Naive B cell (primary cell): ENCODE data around the gene GOLT1A. TPM values are rescaled to one million over a fixed set of nuclear protein-coding genes. Genes with fewer than 3 reads are reported as not detected.

ENCODE experiments used
- ATAC-seq, 2 donors: fragments of 150-1000 bp; cut with Tn5 transposase; 2 replicates each; pipeline ENCODE4 v1.10.0; 2021; ENCODE audit warnings: low read depth in 2 of 2, mild to moderate bottlenecking in 2 of 2, moderate library complexity in 2 of 2
- DNase-seq: peaks from one replicate; pipeline ENCODE4 v3.0.0; 2022
- H3K27ac Mint-ChIP-seq, 6 donors: one replicate each; pipeline ENCODE4 v1.8.0; 2020 to 2022; ENCODE audit warnings: mild to moderate bottlenecking in 6 of 6, mixed read lengths in 6 of 6, moderate library complexity in 5 of 6, inconsistent platforms in 2 of 6
- H3K27me3 Mint-ChIP-seq, 3 donors: one replicate each; pipeline ENCODE4 v1.8.0; 2021 to 2022; ENCODE audit warnings: mixed read lengths in 3 of 3, mild to moderate bottlenecking in 1 of 3
- H3K36me3 Mint-ChIP-seq, 2 donors: one replicate each; pipeline ENCODE4 v1.8.0; 2020 to 2022; ENCODE audit warnings: mixed read lengths in 2 of 2, inconsistent platforms in 1 of 2, mild to moderate bottlenecking in 1 of 2
- H3K4me1 Mint-ChIP-seq, 3 donors: one replicate each; pipeline ENCODE4 v1.8.0; 2020 to 2022; ENCODE audit warnings: mixed read lengths in 3 of 3, inconsistent platforms in 1 of 3, mild to moderate bottlenecking in 1 of 3, moderate library complexity in 1 of 3
- H3K4me3 Mint-ChIP-seq, 8 donors: one replicate each; pipeline ENCODE4 v1.8.0; 2020 to 2022; ENCODE audit warnings: mild to moderate bottlenecking in 8 of 8, mixed read lengths in 8 of 8, moderate library complexity in 8 of 8, inconsistent platforms in 2 of 8
- H3K9me3 Mint-ChIP-seq, 7 donors: one replicate each; pipeline ENCODE4 v1.8.0; 2020 to 2022; ENCODE audit warnings: mixed read lengths in 7 of 7, mild to moderate bottlenecking in 5 of 7, inconsistent platforms in 2 of 7, moderate library complexity in 1 of 7
- polyA plus RNA-seq, 6 donors: library from polyadenylated mRNA; unstranded; fragments of 300-500 nt; fragmentation: Illumina TruSeq; gene quantifications; one replicate each; pipeline ENCODE4 v1.2.3, GENCODE V29; 2021; ENCODE audit warnings: low read depth in 6 of 6

The GOLT1A gene
- polyA plus RNA-seq, 6 donors from 2014 or later = not detected

DNA sequence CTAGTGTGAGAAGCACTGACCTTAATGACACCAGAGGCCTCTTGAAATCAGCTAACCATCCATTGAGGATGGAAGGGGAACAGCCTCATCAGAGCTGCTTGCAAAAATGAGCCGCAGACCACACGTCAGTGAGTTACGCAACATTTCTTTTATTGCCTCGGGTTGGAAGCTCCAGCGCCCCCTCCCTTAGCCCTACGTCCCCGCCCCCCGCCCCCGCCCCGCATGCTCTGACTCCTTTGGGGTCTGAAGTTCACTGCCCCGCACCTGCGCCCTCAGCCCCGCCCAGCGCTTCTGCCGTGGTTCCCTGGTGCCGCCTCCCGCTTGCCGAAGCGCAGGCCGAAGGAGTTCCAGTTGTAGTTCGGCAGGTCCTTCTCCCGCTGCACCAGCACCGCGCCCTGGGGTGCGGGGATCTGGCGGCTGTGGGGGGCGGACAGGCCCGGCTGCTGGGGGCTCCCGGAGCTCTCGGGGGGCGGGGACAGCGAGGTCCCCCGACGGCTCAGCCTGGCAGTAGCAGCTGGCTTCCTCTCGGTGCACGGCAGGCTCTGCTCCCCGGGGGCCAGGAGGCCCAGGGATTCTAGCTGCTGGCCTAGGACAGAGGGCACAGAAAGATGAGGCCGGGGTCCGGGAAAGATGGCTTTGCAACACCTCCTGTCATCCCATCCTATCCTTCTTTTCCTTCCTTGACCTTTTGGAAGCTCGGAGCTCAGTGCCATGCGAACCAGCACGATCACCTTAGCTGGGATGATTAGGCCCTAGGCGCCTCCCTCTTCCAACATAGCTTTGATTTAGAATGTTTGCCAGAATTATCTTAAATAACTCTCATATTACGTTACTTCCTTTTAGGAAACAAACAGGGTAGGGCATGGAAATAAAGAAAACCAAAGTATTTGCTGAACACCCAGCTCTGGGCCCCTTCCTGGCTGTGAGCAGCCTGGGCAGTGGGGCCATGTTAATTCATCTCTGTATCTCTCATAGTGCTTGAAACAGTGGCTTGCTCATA, 23.3 kb downstream of the GOLT1A start:
- DNase-seq = peak; percentile 5
- H3K4me3 Mint-ChIP-seq = peak overlapping the region in 7 of 8 donors; percentile 30 to 85 (median 49)
- H3K27me3 Mint-ChIP-seq = peaks cover 46 to 56% (median 52%) of the 10 kb centered on the region in 3 donors

DNA sequence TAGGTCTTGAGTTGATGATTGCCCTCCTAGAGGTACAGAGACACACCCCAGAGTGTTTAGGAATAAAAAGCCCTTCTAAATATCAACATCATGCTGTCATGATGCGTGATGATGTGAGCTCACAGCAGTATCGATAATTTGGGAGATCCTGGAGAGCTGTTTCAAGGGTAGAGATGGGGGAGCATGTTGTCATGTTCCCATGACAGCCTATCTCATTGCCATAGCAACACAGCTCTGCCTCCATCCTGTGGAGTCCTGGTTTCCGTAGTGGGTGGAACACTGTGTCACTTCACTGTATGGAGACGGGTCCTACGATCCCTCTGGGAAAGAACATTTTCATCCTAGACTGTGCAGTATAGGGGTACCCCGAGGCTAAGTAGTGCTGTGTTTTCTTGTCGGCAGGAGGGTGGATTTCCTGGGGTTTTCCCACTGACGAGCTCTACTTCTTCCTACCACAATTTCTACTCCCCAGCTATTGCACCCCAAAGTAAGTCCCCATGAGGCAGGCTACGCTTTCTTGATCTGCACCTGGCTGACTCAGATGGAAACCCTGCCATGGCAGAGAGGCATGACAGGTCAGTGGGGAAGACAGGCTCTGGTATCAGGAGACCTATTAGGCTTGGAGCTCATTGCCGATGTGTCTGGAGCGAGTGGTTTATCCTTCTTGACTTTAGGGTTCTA, 24.7 kb downstream of the GOLT1A start:
- H3K4me1 Mint-ChIP-seq = peaks cover 6 to 8% (median 6%) of the 10 kb centered on the region in 3 donors
- peak overlapping the region in 1 of 6 donors; percentile 19 for H3K27ac Mint-ChIP-seq
- H3K4me3 Mint-ChIP-seq = peak overlapping the region in 5 of 8 donors; percentile 4 to 80 (median 25)
- H3K27me3 Mint-ChIP-seq = peaks cover 39 to 64% (median 52%) of the 10 kb centered on the region in 3 donors
- peaks cover 0 to 8% of the 10 kb centered on the region in 2 donors for H3K36me3 Mint-ChIP-seq
- H3K9me3 Mint-ChIP-seq = no peaks in the 10 kb centered on the region
- DNase-seq (no peak), ATAC-seq (peak; percentile 66 to 74)

More for the DNA sequence above, 23.3 kb downstream of the GOLT1A start:
- H3K4me1 Mint-ChIP-seq = peaks cover 6 to 12% (median 7%) of the 10 kb centered on the region in 3 donors
- no peaks in the 10 kb centered on the region for H3K9me3 Mint-ChIP-seq
- peak; percentile 44 to 65 for ATAC-seq
- peaks cover 0 to 8% of the 10 kb centered on the region in 2 donors for H3K36me3 Mint-ChIP-seq
- peak overlapping the region in 1 of 6 donors; percentile 80 for H3K27ac Mint-ChIP-seq

DNA sequence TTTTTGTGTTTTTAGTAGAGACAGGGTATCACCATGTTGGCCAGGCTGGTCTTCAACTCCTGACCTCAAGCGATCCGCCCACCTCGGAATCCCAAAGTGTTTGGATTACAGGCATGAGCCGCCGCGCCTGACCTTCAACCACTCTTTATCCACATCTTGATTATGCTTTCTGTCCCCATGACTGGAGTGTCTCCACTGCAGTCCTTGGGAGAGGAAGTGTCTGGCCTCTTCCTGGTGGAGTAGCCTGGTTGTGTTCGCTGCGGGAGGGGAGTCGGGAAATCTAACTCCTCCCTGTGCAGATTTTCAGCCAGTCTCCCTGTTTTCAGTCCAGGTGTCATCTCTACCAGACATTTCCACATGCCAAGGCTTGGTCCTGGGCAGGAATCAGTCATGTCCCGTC, 27.2 kb downstream of the GOLT1A start:
- Mint-ChIP-seq H3K4me3 (no peak overlapping the region), H3K27me3 (peaks cover 34 to 53% (median 42%) of the 10 kb centered on the region in 3 donors), H3K27ac (no peak overlapping the region), H3K36me3 (peaks cover 0 to 8% of the 10 kb centered on the region in 2 donors), H3K9me3 (no peaks in the 10 kb centered on the region), H3K4me1 (peaks cover 6 to 8% (median 6%) of the 10 kb centered on the region in 3 donors)
- DNase-seq (no peak), ATAC-seq (no peak)

DNA sequence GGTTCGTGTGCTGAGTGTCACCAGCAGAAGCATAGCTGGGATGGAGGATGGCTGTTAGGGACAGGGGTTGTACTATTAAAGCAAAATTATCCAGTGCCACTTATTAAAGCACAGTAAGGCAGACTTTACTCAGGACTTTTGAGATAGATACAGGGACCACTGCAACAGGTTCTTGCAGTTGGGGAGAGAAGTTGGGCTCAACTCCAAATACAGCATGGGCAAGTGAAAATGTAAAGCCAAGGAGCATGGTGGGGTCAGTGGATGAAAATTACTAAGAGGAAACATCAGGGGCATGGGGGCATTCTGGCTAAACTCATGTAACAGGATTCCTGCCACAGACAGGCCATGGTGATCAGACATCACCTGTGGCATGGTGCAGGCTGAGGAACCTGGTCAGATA, 32.7 kb downstream of the GOLT1A start:
- peak overlapping the region in 2 of 6 donors; percentile 10 to 74 for H3K27ac Mint-ChIP-seq
- no peak overlapping the region for H3K4me3 Mint-ChIP-seq
- H3K9me3 Mint-ChIP-seq = peaks cover 0 to 1% (median 0%) of the 10 kb centered on the region in 7 donors
- peaks cover 0 to 8% (median 7%) of the 10 kb centered on the region in 3 donors for H3K27me3 Mint-ChIP-seq
- no peak for DNase-seq
- no peak for ATAC-seq
- no peaks in the 10 kb centered on the region for H3K4me1 Mint-ChIP-seq
- no peaks in the 10 kb centered on the region for H3K36me3 Mint-ChIP-seq

DNA sequence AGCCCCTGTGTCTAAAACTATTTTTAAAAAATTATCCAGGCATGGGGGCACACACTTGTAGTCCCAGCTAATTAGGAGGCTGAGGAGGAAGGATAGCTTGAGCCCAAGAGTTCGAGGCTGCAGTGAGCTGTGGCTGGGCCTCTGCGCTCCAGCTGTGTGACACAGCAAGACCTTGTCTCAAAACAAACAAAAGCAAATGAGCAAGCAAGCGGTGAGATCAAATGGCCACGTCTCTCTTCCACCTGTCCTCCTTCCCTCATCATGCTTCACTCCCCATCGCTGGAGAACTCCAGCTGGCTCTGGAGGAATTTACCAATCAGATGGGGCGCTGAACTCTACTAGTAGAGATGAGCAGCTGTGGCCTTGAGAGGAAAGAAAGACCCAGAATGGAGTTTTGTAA, 33.7 kb downstream of the GOLT1A start:
- Mint-ChIP-seq H3K4me3 (no peak overlapping the region), H3K36me3 (no peaks in the 10 kb centered on the region), H3K4me1 (no peaks in the 10 kb centered on the region), H3K27ac (no peak overlapping the region), H3K27me3 (peaks cover 0 to 8% (median 7%) of the 10 kb centered on the region in 3 donors), H3K9me3 (peaks cover 0 to 1% (median 0%) of the 10 kb centered on the region in 7 donors)
- ATAC-seq (no peak), DNase-seq (no peak)

DNA sequence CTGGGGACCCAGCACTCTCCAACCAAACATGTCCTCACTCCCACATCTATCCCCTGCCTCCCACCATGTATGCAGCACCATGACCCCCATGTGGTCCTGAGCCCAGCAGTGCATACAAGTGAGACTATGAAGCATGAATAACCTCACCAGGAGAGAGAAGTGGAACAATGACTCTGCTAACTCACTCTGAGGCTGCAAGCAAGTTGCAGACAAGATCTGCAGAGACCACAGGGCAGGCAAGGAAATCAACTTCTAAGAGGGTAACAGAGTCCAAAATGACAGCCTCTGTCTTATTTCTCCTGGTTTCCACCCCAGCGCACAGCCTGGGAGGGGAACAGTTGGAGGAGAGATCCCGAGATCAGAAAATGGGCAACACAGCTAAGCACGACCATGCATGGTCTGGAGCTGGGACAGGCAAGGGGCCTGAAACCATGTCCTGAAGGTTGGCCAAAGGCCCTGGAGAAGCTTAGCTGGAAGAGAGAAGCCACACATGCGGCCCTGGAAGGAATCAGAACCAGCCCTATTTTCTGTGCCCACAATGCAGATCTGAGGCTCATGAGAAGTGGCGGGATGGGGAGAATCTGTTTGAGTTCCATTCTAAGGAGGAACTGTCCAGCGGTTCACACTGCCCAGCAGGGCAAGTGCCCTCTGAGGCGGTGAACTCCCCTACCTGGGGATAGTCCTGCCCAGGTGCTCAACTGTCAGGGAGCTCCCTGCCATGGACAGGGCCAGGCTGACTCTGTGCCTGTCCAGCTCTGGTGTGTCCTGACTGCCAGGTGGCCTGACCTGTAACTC, 35.1 kb downstream of the GOLT1A start:
- ATAC-seq (no peak), DNase-seq (no peak)
- H3K9me3 Mint-ChIP-seq = peaks cover 0 to 4% (median 1%) of the 10 kb centered on the region in 7 donors
- no peak overlapping the region for H3K27ac Mint-ChIP-seq
- H3K27me3 Mint-ChIP-seq = peaks cover 0 to 10% (median 4%) of the 10 kb centered on the region in 3 donors
- no peaks in the 10 kb centered on the region for H3K4me1 Mint-ChIP-seq
- H3K4me3 Mint-ChIP-seq = no peak overlapping the region
- peaks cover 0 to 4% of the 10 kb centered on the region in 2 donors for H3K36me3 Mint-ChIP-seq

DNA sequence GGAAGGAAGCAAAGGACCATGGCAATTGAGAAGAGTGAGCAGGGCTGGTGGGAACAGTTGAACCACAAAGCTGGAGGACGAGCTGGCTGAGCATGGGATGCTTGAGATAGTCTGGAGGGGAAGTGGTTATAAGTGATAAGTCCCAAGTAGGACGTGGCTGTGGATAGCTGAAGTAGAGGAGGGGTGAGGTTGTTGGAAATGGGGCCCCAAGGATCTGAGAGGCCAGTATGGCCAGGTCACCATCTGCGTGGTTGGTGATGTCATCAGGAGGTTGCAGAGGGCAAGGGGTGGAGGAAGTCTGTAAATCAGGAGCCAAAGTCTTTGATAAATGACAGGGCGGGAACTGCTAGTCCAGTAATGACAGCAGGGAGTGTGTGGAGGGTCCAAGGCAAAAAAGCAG, 36.7 kb downstream of the GOLT1A start:
- ATAC-seq (no peak), DNase-seq (no peak)
- no peak overlapping the region for H3K27ac Mint-ChIP-seq
- no peak overlapping the region for H3K4me3 Mint-ChIP-seq
- H3K27me3 Mint-ChIP-seq = peaks cover 5 to 13% (median 8%) of the 10 kb centered on the region in 3 donors
- H3K4me1 Mint-ChIP-seq = no peaks in the 10 kb centered on the region
- peaks cover 0 to 12% of the 10 kb centered on the region in 2 donors for H3K36me3 Mint-ChIP-seq
- H3K9me3 Mint-ChIP-seq = peaks cover 2 to 19% (median 9%) of the 10 kb centered on the region in 7 donors

DNA sequence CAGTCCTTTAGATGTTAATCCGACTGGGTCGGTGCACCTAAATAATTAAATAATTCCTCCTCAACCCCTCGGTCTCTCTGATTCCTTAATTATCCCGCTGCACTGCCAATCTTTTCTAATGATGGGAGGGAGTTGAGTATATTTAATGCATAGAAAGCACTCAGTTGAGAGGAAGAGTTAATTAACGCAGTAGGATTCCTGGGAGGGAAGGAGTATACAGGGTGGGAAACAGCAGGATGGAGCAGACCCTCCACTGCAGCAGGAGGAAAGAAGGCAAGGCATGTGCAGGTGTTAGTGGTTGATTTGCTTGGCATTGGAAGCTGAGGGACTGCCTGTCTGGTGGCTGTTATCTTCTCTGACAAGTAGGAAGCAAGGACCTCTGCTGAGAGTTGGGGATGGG, 37.7 kb downstream of the GOLT1A start:
- Mint-ChIP-seq H3K4me3 (no peak overlapping the region), H3K9me3 (peaks cover 3 to 29% (median 17%) of the 10 kb centered on the region in 7 donors)

DNA sequence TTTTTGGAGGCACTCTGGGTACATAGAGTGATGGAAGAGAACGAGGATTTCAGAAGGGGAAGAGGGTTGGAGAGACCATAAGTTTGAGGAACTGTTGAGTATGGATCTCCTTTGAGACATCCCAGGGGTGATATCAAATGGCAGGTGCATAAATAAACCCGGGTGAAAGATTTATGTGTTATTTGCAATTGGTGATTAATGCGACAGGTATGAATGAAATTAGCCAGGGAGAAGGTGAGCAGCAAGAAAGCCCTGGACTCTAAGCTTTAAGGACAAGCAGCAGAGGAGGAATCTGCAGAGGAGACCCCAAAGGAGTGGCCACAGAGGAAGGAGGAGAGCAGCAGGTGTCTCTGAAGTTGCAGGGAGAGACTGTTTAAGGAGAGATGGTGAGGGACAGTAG, 38.8 kb downstream of the GOLT1A start:
- no peak for ATAC-seq
- no peak for DNase-seq
- H3K4me1 Mint-ChIP-seq = no peaks in the 10 kb centered on the region
- H3K36me3 Mint-ChIP-seq = peaks cover 0 to 12% of the 10 kb centered on the region in 2 donors
- H3K4me3 Mint-ChIP-seq = no peak overlapping the region
- peaks cover 3 to 40% (median 26%) of the 10 kb centered on the region in 7 donors for H3K9me3 Mint-ChIP-seq
- peaks cover 5 to 13% (median 8%) of the 10 kb centered on the region in 3 donors for H3K27me3 Mint-ChIP-seq
- H3K27ac Mint-ChIP-seq = no peak overlapping the region

More for the DNA sequence above, 37.7 kb downstream of the GOLT1A start:
- peaks cover 5 to 13% (median 8%) of the 10 kb centered on the region in 3 donors for H3K27me3 Mint-ChIP-seq
- H3K4me1 Mint-ChIP-seq = no peaks in the 10 kb centered on the region
- no peak overlapping the region for H3K27ac Mint-ChIP-seq
- DNase-seq = no peak
- no peak for ATAC-seq
- peaks cover 0 to 12% of the 10 kb centered on the region in 2 donors for H3K36me3 Mint-ChIP-seq

DNA sequence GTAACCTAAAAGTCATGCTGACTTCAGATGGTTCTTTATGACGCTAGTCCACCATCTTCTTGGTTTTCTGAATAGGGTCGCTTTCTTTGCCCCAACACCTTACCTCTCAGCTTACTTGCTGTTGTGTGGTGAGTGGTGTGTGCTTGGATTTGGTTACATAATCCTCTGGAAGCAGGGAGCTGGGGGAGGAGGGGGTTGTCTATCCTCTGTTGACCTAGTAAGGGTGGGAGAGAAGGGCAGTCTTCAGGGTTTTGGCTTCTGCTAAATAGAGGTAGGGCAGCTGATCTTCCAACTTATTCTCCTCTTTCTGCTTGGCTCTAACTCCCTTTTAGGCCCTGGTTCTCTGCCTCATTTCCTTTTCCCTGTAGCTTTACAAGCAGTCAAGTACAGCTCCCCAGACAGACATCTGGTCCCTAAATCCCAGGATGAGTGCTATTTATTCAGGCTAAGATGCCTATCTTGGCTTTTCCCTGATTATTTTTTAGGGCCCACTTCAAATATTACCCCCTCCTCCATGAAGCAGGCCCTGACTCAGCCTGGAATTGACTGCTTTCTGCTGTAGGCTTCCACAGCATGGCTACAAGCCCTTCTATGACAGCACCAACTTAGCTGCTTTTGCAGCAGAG, 41.3 kb downstream of the GOLT1A start:
- ATAC-seq (no peak), DNase-seq (no peak)
- Mint-ChIP-seq H3K4me3 (no peak overlapping the region), H3K9me3 (peaks cover 3 to 57% (median 46%) of the 10 kb centered on the region in 7 donors), H3K4me1 (no peaks in the 10 kb centered on the region), H3K27me3 (peaks cover 5 to 8% (median 7%) of the 10 kb centered on the region in 3 donors), H3K36me3 (peaks cover 0 to 14% of the 10 kb centered on the region in 2 donors), H3K27ac (no peak overlapping the region)

DNA sequence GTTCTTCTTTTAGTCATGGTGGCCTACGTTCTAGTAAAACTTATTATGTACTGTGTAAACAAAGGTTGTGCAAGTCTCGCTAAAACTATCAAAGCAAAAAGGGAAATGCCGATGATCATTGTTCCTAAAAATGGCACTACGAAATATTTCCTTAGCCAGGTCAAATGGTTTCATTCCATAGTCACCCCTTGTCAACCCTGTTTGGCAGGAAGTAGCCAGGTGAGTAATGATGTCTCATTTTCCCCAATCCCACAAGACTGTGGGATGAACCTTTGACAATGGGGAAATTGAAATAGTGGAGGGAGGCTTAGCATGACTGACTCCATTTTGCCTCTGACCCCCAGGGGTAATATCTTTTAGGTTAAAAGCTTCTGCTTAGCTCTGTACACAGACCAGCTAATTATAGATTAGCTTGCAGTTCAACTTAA, 42.0 kb downstream of the GOLT1A start:
- Mint-ChIP-seq H3K36me3 (peaks cover 0 to 17% of the 10 kb centered on the region in 2 donors), H3K4me1 (no peaks in the 10 kb centered on the region), H3K9me3 (peaks cover 3 to 61% (median 46%) of the 10 kb centered on the region in 7 donors), H3K27ac (no peak overlapping the region), H3K27me3 (peaks cover 5 to 10% (median 8%) of the 10 kb centered on the region in 3 donors), H3K4me3 (no peak overlapping the region)
- ATAC-seq = no peak
- DNase-seq = no peak

DNA sequence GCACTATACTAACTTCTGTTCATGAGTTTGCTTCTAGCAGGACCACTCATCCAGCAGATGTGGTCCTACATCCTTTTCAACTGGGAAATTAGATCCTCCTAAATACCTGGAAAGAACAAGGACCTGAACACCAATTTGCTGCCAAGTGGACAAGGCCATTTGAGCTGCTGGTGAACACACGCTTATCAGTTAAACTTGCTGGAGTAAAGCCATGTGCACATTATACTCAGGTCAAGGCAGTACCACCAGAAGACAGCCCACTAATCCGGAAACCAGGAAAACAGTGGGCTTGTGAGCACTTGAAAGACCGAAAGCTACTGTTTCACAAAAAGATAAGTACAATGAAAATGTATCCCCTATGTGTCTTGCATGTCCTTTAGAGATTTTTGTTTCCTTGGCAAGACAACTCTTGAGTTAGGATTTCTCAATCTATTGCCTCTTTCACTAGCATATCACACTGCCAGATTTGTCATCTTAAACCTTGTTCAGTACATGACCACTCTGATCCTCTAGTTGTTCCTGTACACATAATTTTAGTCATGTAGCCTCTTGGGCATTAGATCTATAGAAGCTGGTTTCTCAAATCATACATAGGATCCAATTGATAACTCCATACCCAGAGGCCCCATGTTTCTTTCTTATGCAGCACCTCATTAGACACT, 43.2 kb downstream of the GOLT1A start:
- ATAC-seq (no peak), DNase-seq (no peak)
- peak overlapping the region in 1 of 6 donors; percentile 36 for H3K27ac Mint-ChIP-seq
- H3K9me3 Mint-ChIP-seq = peaks cover 3 to 61% (median 46%) of the 10 kb centered on the region in 7 donors
- H3K4me3 Mint-ChIP-seq = no peak overlapping the region
- H3K36me3 Mint-ChIP-seq = peaks cover 0 to 17% of the 10 kb centered on the region in 2 donors
- H3K4me1 Mint-ChIP-seq = no peaks in the 10 kb centered on the region
- peaks cover 10 to 17% (median 14%) of the 10 kb centered on the region in 3 donors for H3K27me3 Mint-ChIP-seq
